IMR-90 (cell line): ENCODE measurements around the gene UGT1A10. TPM values are rescaled to one million over a fixed set of nuclear protein-coding genes. Genes with fewer than 3 reads are reported as not detected.
"Not testable (repeated sequence)": the region's sequence is repeated elsewhere in the genome, so short reads cannot be mapped to it uniquely, and the experiment has no call there.

Source experiments
- ATAC-seq: fragments of 200-7000 bp; cut with Tn5 transposase; 2 replicates; pipeline ENCODE4 v1.9.1; 2020; ENCODE audit warnings: low read depth, mild to moderate bottlenecking, moderate library complexity
- BruUV-seq: library from RNA; stranded (reverse); fragments of 400-500 nt; replicated peaks from 2 replicates; lab custom pipeline; 2021; lab: Mats Ljungman, UMichigan
- CTCF ChIA-PET: fragments of 300-600 bp; formaldehyde crosslinking; extraction: SDS; loops from one replicate; lab custom pipeline; 2021; ENCODE audit warnings: antibody characterized with exemption; lab: Yijun Ruan, JAX
- POLR2A ChIA-PET: fragments of 300-600 bp; sonication (Branson Sonifier 250); formaldehyde crosslinking; loops from one replicate; lab custom pipeline; 2022; ENCODE audit warnings: antibody characterized with exemption; ENCODE audit not compliant: unreplicated experiment; lab: Charles Lee
- DNase-seq: peaks from one replicate; pipeline ENCODE4 v3.0.0; 2013
- H2AFZ ChIP-seq: replicated peaks from 2 replicates; pipeline ENCODE3; 2013; ENCODE audit warnings: low read length, mild to moderate bottlenecking; ENCODE audit not compliant: poor library complexity
- H2AK5ac ChIP-seq: 2 replicates; pipeline ENCODE4 v1.6.1; 2013; ENCODE audit warnings: low read depth, low read length, inconsistent platforms
- H2AK9ac ChIP-seq: replicated peaks from 2 replicates; pipeline ENCODE3; 2013; ENCODE audit warnings: mild to moderate bottlenecking, low read depth, low read length, moderate library complexity; ENCODE audit not compliant: poor library complexity
- H2BK120ac ChIP-seq: 2 replicates; pipeline ENCODE4 v1.6.1; 2013; ENCODE audit warnings: low read depth, low read length, inconsistent platforms
- H2BK15ac ChIP-seq: 3 replicates; pipeline ENCODE4 v1.6.1; 2013; ENCODE audit warnings: low read depth, low read length, inconsistent platforms
- H2BK20ac ChIP-seq: 2 replicates; pipeline ENCODE4 v1.6.1; 2013; ENCODE audit warnings: low read depth, mild to moderate bottlenecking, inconsistent platforms, low read length, moderate library complexity
- H2BK5ac ChIP-seq: 2 replicates; pipeline ENCODE4 v1.6.1; 2013; ENCODE audit warnings: mild to moderate bottlenecking, low read depth, low read length, inconsistent platforms; ENCODE audit not compliant: poor library complexity, severe bottlenecking
- H3K14ac ChIP-seq: replicated peaks from 2 replicates; pipeline ENCODE4 v1.6.1; 2013; ENCODE audit warnings: low read depth, low read length, inconsistent platforms
- H3K18ac ChIP-seq: 2 replicates; pipeline ENCODE4 v1.6.1; 2013; ENCODE audit warnings: low read depth, low read length, control low read depth
- H3K23ac ChIP-seq: 2 replicates; pipeline ENCODE4 v1.6.1; 2013; ENCODE audit warnings: low read depth, low read length, inconsistent platforms
- H3K27ac ChIP-seq: 2 replicates; pipeline ENCODE4 v1.5.1; 2013; ENCODE audit warnings: mild to moderate bottlenecking, control low read depth, low read length; ENCODE audit not compliant: insufficient read depth
- H3K27me3 ChIP-seq: 2 replicates; pipeline ENCODE4 v1.6.1; 2013; ENCODE audit warnings: low read length; ENCODE audit not compliant: control insufficient read depth, insufficient read depth
- H3K36me3 ChIP-seq: 2 replicates; pipeline ENCODE4 v1.6.1; 2013; ENCODE audit warnings: low read length, mixed read lengths; ENCODE audit not compliant: control insufficient read depth, insufficient read depth
- H3K4ac ChIP-seq: 2 replicates; pipeline ENCODE4 v1.6.1; 2013; ENCODE audit warnings: low read depth, low read length, inconsistent platforms
- H3K4me1 ChIP-seq: 2 replicates; pipeline ENCODE4 v1.6.1; 2013; ENCODE audit warnings: low read length, mixed read lengths; ENCODE audit not compliant: control insufficient read depth, insufficient read depth
- H3K4me2 ChIP-seq: 2 replicates; pipeline ENCODE4 v1.6.1; 2013; ENCODE audit warnings: low read depth, mild to moderate bottlenecking, control low read depth, low read length, moderate library complexity
- H3K4me3 ChIP-seq: 2 replicates; pipeline ENCODE4 v1.5.1; 2013; ENCODE audit warnings: low read depth, mild to moderate bottlenecking, control low read depth, low read length, moderate library complexity; ENCODE audit not compliant: insufficient read depth
- H3K56ac ChIP-seq: 2 replicates; pipeline ENCODE4 v1.6.1; 2013; ENCODE audit warnings: low read length, inconsistent platforms; ENCODE audit not compliant: insufficient read depth; ENCODE audit errors: extremely low read depth
- H3K79me1 ChIP-seq, 2 experiments: 2 replicates each; pipeline ENCODE4 v1.6.1; 2013; ENCODE audit warnings: low read length in 2 of 2, inconsistent platforms in 1 of 2, low read depth in 1 of 2
- H3K9ac ChIP-seq: 2 replicates; pipeline ENCODE4 v1.6.1; 2013; ENCODE audit warnings: low read depth, low read length, control low read depth
- H3K9me1 ChIP-seq: 2 replicates; pipeline ENCODE4 v1.6.1; 2013; ENCODE audit warnings: low read length, inconsistent platforms; ENCODE audit not compliant: insufficient read depth
- H3K9me3 ChIP-seq: 2 replicates; pipeline ENCODE4 v1.6.1; 2013; ENCODE audit warnings: low read length; ENCODE audit not compliant: control insufficient read depth, insufficient read depth
- H4K20me1 ChIP-seq: 2 replicates; pipeline ENCODE4 v1.6.1; 2013; ENCODE audit warnings: low read length, inconsistent platforms; ENCODE audit not compliant: insufficient read depth
- H4K5ac ChIP-seq: 2 replicates; pipeline ENCODE4 v1.6.1; 2013; ENCODE audit warnings: mild to moderate bottlenecking, low read depth, low read length, control low read depth
- H4K8ac ChIP-seq, 2 experiments: 2 replicates each; pipeline ENCODE4 v1.6.1; 2013; ENCODE audit warnings: low read depth in 2 of 2, low read length in 2 of 2, control low read depth in 1 of 2, inconsistent platforms in 1 of 2
- H4K91ac ChIP-seq: 2 replicates; pipeline ENCODE4 v1.6.1; 2013; ENCODE audit warnings: low read depth, low read length, inconsistent platforms; ENCODE audit not compliant: insufficient read depth
- WGBS, 2 experiments: methylation state at CpG; one replicate each; pipeline versions ENCODE4 v1.1.5 to v1.1.7; 2013; ENCODE audit warnings: missing lambda C conversion rate in 2 of 2; ENCODE audit not compliant: insufficient read length in 1 of 2; ENCODE audit errors: extremely low coverage in 2 of 2; 5-methylcytosine and 5-hydroxymethylcytosine counted together
- dilution Hi-C: fragments of 300-500 bp; cut with HindIII; formaldehyde crosslinking; loops from one replicate; pipeline ENCODE4 v1.14.3; 2018; ENCODE audit warnings: low sequenced_read_pairs; ENCODE audit not compliant: unreplicated experiment
- in situ Hi-C: fragments of 300-500 bp; cut with MboI; formaldehyde crosslinking; loops from 3 replicates; pipeline ENCODE4 v1.14.3; 2019; ENCODE audit warnings: low sequenced_read_pairs, inconsistent platforms, mixed read lengths
- intact Hi-C: fragments of 100-400 bp; cut with micrococcal nuclease; formaldehyde crosslinking; loops from 2 replicates; pipeline ENCODE4 v1.10.0; 2022
- polyA plus RNA-seq, 3 experiments: library from polyadenylated mRNA; depleted of rRNA; stranded (reverse); fragments of >200 nt; gene quantifications; 2 replicates each; pipeline ENCODE4 v1.2.3, GENCODE V29; 2012; ENCODE audit warnings: low replicate concordance in 1 of 3
- total RNA-seq: library from RNA; depleted of rRNA; stranded (reverse); fragments of >200 nt; gene quantifications from 2 replicates; pipeline ENCODE4 v1.2.3, GENCODE V29; 2012

UGT1A10 gene
- total and polyA plus RNA-seq, 2 of the 4 experiments (the other 2 are of a cell fraction), result not detected

GRCh38 chr2:233617476-233617875, 18.8 kb upstream of the UGT1A10 start, which contains the start of gene UGT1A8:
UGT1A8 (plus strand) TSS chr2:233617633; CDS start chr2:233617708, 75 bp downstream.
- CTCF ChIA-PET, H3K4me2 ChIP-seq, H4K5ac ChIP-seq, H3K79me1 ChIP-seq, H3K36me3 ChIP-seq, H3K56ac ChIP-seq, H3K14ac ChIP-seq, H3K27ac ChIP-seq, H2BK120ac ChIP-seq, H2BK20ac ChIP-seq, H3K27me3 ChIP-seq, intact Hi-C loops, H3K23ac ChIP-seq, H4K8ac ChIP-seq, ATAC-seq, H4K20me1 ChIP-seq, BruUV-seq, H3K4me3 ChIP-seq, dilution Hi-C loops, H2BK15ac ChIP-seq, H2BK5ac ChIP-seq, H2AK5ac ChIP-seq, H3K9me3 ChIP-seq, H3K4me1 ChIP-seq, H3K9ac ChIP-seq, H2AFZ ChIP-seq, in situ Hi-C loops, H4K91ac ChIP-seq, H2AK9ac ChIP-seq, H3K4ac ChIP-seq, H3K9me1 ChIP-seq, DNase-seq, H3K18ac ChIP-seq, POLR2A ChIA-PET: not testable (repeated sequence)
- no CpG with 5 or more reads among the region's 5 CpGs for WGBS, 2 experiments
